HEK293 (cell line): ENCODE measurements around the gene SUPT3H.
A peak's percentile ranks its signal among the peaks of the same experiment; 100 is the strongest.

ENCODE experiments used
- CTCF ChIA-PET: fragments of 350-600 bp; formaldehyde crosslinking; extraction: SDS; loops from one replicate; lab custom pipeline; 2021; ENCODE audit warnings: antibody characterized with exemption; lab: Yijun Ruan, JAX
- POLR2A ChIA-PET: fragments of 300-600 bp; formaldehyde crosslinking; extraction: SDS; loops from one replicate; lab custom pipeline; 2020; ENCODE audit warnings: antibody characterized with exemption, inconsistent platforms; lab: Yijun Ruan, JAX
- H3K27ac ChIP-seq: fragments of 200-500 bp; sonication (Bioruptor generic); 2 replicates; pipeline ENCODE4 v1.5.1; 2014; ENCODE audit warnings: low read depth, low read length, control low read depth, inconsistent platforms; ENCODE audit errors: extremely low read depth
- H3K36me3 ChIP-seq, 2 experiments: fragments of 200-500 bp in 1 of 2; sonication (Bioruptor generic) in 1 of 2; 1 replicate in 1 of 2; 2 replicates in 1 of 2; pipeline ENCODE4 v1.5.1; 2014 to 2017; ENCODE audit warnings: inconsistent platforms in 2 of 2, low read length in 2 of 2; ENCODE audit not compliant: control insufficient read depth in 2 of 2, insufficient read depth in 1 of 2
- H3K4me1 ChIP-seq: fragments of 200-500 bp; sonication (Bioruptor generic); 2 replicates; pipeline ENCODE4 v1.5.1; 2014; ENCODE audit warnings: mild to moderate bottlenecking, low read length, inconsistent platforms; ENCODE audit not compliant: control insufficient read depth, insufficient read depth
- H3K4me3 ChIP-seq: 2 replicates; pipeline ENCODE4 v1.5.1; 2011; ENCODE audit warnings: low read depth, mild to moderate bottlenecking, control low read depth, low read length, moderate library complexity
- H3K9me3 ChIP-seq: fragments of 200-500 bp; sonication (Bioruptor generic); 2 replicates; pipeline ENCODE4 v1.5.1; 2014; ENCODE audit warnings: low read depth, low read length, inconsistent platforms; ENCODE audit not compliant: control insufficient read depth, insufficient read depth
- BCL11A ChIP-seq: fragments of 450-650 bp; formaldehyde crosslinking; IDR thresholded peaks from 2 replicates; pipeline ENCODE4 v1.5.1; 2016; ENCODE audit warnings: low read depth, missing biosample characterization, missing genetic modification characterization
- OSR2 ChIP-seq: fragments of 450-650 bp; formaldehyde crosslinking; IDR thresholded peaks from 2 replicates; pipeline ENCODE4 v1.5.1; 2016; ENCODE audit warnings: missing biosample characterization, missing genetic modification characterization
- OVOL3 ChIP-seq: fragments of 450-650 bp; formaldehyde crosslinking; IDR thresholded peaks from 2 replicates; pipeline ENCODE4 v1.5.1; 2016; ENCODE audit warnings: missing biosample characterization, missing genetic modification characterization
- SALL2 ChIP-seq: fragments of 450-650 bp; formaldehyde crosslinking; IDR thresholded peaks from 2 replicates; pipeline ENCODE4 v1.5.0; 2017; ENCODE audit warnings: missing biosample characterization, mild to moderate bottlenecking, missing genetic modification characterization, borderline replicate concordance
- SCRT2 ChIP-seq: fragments of 450-650 bp; formaldehyde crosslinking; IDR thresholded peaks from 2 replicates; pipeline ENCODE4 v1.5.1; 2016; ENCODE audit warnings: missing biosample characterization, missing genetic modification characterization
- ZBTB17 ChIP-seq: fragments of 450-650 bp; formaldehyde crosslinking; IDR thresholded peaks from 2 replicates; pipeline ENCODE4 v1.5.1; 2016; ENCODE audit warnings: missing biosample characterization, missing genetic modification characterization
- ZBTB8A ChIP-seq: fragments of 450-650 bp; formaldehyde crosslinking; IDR thresholded peaks from 2 replicates; pipeline ENCODE4 v1.5.1; 2016; ENCODE audit warnings: missing biosample characterization, missing genetic modification characterization
- ZEB2 ChIP-seq: fragments of 450-650 bp; formaldehyde crosslinking; IDR thresholded peaks from 2 replicates; pipeline ENCODE4 v1.5.1; 2016; ENCODE audit warnings: missing biosample characterization, missing genetic modification characterization
- ZIC2 ChIP-seq: fragments of 450-650 bp; formaldehyde crosslinking; IDR thresholded peaks from 2 replicates; pipeline ENCODE4 v1.5.1; 2016; ENCODE audit warnings: missing biosample characterization, missing genetic modification characterization
- ZNF335 ChIP-seq: fragments of 450-650 bp; formaldehyde crosslinking; conservative IDR thresholded peaks from 2 replicates; pipeline ENCODE4 v1.5.1; 2016; ENCODE audit warnings: missing biosample characterization, missing genetic modification characterization
- ZNF341 ChIP-seq: fragments of 450-650 bp; formaldehyde crosslinking; IDR thresholded peaks from 2 replicates; pipeline ENCODE4; 2016; ENCODE audit warnings: low read depth, missing biosample characterization, missing genetic modification characterization
- ZNF366 ChIP-seq: fragments of 450-650 bp; formaldehyde crosslinking; conservative IDR thresholded peaks from 2 replicates; pipeline ENCODE4 v1.5.1; 2016; ENCODE audit warnings: missing biosample characterization, missing genetic modification characterization
- ZNF394 ChIP-seq: fragments of 450-650 bp; formaldehyde crosslinking; IDR thresholded peaks from 2 replicates; pipeline ENCODE4 v1.5.1; 2016; ENCODE audit warnings: missing biosample characterization, missing genetic modification characterization, mild to moderate bottlenecking, moderate library complexity, borderline replicate concordance
- ZNF548 ChIP-seq: fragments of 450-650 bp; formaldehyde crosslinking; IDR thresholded peaks from 2 replicates; pipeline ENCODE4 v1.5.1; 2016; ENCODE audit warnings: missing biosample characterization, missing genetic modification characterization
- ZNF600 ChIP-seq: fragments of 450-650 bp; formaldehyde crosslinking; IDR thresholded peaks from 2 replicates; pipeline ENCODE4 v1.5.1; 2016; ENCODE audit warnings: missing biosample characterization, missing genetic modification characterization
- ZNF624 ChIP-seq: fragments of 450-650 bp; formaldehyde crosslinking; IDR thresholded peaks from 2 replicates; pipeline ENCODE4 v1.5.1; 2017; ENCODE audit warnings: missing biosample characterization, missing genetic modification characterization
- ZNF626 ChIP-seq: fragments of 450-650 bp; sonication (Bioruptor Pico); formaldehyde crosslinking; IDR thresholded peaks from 2 replicates; pipeline ENCODE4 v1.5.1; 2018; ENCODE audit warnings: missing biosample characterization, missing genetic modification characterization, inconsistent platforms
- ZSCAN16 ChIP-seq: fragments of 450-650 bp; formaldehyde crosslinking; IDR thresholded peaks from 2 replicates; pipeline ENCODE4 v1.5.1; 2016; ENCODE audit warnings: missing biosample characterization, missing genetic modification characterization
- ZXDB ChIP-seq: fragments of 450-650 bp; formaldehyde crosslinking; IDR thresholded peaks from 2 replicates; pipeline ENCODE4 v1.5.1; 2016; ENCODE audit warnings: missing biosample characterization, missing genetic modification characterization
- TF ChIP-seq, protein P1 (sequence below): fragments of 450-650 bp; formaldehyde crosslinking; IDR thresholded peaks from 2 replicates; pipeline ENCODE4 v1.5.1; 2016; ENCODE audit warnings: missing biosample characterization, missing genetic modification characterization, borderline replicate concordance
- TF ChIP-seq, protein P2 (sequence below): fragments of 450-650 bp; formaldehyde crosslinking; IDR thresholded peaks from 2 replicates; pipeline ENCODE4 v1.5.1; 2016; ENCODE audit warnings: missing biosample characterization, missing genetic modification characterization
- TF ChIP-seq, protein P3 (sequence below): fragments of 450-650 bp; formaldehyde crosslinking; IDR thresholded peaks from 2 replicates; pipeline ENCODE4 v1.5.1; 2016; ENCODE audit warnings: missing biosample characterization, missing genetic modification characterization
- TF ChIP-seq, protein P4 (sequence below): fragments of 450-650 bp; formaldehyde crosslinking; IDR thresholded peaks from 2 replicates; pipeline ENCODE4 v1.5.1; 2016; ENCODE audit warnings: missing biosample characterization, missing genetic modification characterization
- TF ChIP-seq, protein P5 (sequence below): fragments of 450-650 bp; formaldehyde crosslinking; IDR thresholded peaks from 2 replicates; pipeline ENCODE4 v1.5.1; 2016; ENCODE audit warnings: missing biosample characterization, missing genetic modification characterization

The SUPT3H gene

DNA sequence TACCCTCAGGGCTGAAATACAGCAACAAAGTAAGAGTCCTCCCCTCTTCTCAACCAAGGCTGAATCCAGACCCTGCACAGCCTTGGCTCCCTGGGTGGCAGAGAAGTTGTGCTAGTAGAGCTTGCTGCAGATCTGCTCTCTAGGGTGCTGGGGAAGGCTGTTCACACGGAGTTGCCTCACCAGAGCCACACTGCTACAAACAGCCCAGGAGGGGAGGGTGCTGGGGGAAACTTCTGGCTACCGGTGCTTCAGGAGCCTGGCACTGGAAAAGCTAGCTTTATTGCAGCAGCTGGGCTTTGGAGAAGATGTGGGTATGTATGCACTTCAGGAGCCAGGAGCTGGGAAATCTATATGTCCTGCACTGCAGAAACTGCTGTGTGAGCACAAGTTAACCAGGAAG is 37.6 kb upstream of the SUPT3H start:
- Histone ChIP-seq H3K36me3 (no peaks in the 10 kb centered on the region), H3K27ac (peak overlapping the region; percentile 8; the same call in 1 of the 2 replicates), H3K9me3 (no peaks in the 10 kb centered on the region), H3K4me1 (peaks cover 25% of the 10 kb centered on the region), H3K4me3 (no peak overlapping the region)
- ChIA-PET CTCF (interaction anchor here (0.5 to 1.4 kb wide), 2 partner anchors 42 to 760 kb away, joined by 3 to 4 read pairs; no protein-coding TSS in a partner anchor), POLR2A (no interaction called here)
- TF ChIP-seq ZNF335 (tag by site-specific recombination): no peak
- TF ChIP-seq BCL11A (tag by site-specific recombination): no peak
- TF ChIP-seq, protein P1, sequence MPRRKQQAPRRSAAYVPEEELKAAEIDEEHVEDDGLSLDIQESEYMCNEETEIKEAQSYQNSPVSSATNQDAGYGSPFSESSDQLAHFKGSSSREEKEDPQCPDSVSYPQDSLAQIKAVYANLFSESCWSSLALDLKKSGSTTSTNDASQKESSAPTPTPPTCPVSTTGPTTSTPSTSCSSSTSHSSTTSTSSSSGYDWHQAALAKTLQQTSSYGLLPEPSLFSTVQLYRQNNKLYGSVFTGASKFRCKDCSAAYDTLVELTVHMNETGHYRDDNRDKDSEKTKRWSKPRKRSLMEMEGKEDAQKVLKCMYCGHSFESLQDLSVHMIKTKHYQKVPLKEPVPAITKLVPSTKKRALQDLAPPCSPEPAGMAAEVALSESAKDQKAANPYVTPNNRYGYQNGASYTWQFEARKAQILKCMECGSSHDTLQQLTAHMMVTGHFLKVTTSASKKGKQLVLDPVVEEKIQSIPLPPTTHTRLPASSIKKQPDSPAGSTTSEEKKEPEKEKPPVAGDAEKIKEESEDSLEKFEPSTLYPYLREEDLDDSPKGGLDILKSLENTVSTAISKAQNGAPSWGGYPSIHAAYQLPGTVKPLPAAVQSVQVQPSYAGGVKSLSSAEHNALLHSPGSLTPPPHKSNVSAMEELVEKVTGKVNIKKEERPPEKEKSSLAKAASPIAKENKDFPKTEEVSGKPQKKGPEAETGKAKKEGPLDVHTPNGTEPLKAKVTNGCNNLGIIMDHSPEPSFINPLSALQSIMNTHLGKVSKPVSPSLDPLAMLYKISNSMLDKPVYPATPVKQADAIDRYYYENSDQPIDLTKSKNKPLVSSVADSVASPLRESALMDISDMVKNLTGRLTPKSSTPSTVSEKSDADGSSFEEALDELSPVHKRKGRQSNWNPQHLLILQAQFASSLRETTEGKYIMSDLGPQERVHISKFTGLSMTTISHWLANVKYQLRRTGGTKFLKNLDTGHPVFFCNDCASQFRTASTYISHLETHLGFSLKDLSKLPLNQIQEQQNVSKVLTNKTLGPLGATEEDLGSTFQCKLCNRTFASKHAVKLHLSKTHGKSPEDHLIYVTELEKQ (tag by site-specific recombination): no peak
- no peak for TF ChIP-seq ZNF624 (tag by site-specific recombination)
- peak; percentile 54 for TF ChIP-seq ZIC2 (tag by site-specific recombination)
- TF ChIP-seq ZBTB8A (tag by site-specific recombination): no peak
- TF ChIP-seq ZNF600 (tag by site-specific recombination): peak; percentile 84
- TF ChIP-seq ZBTB17 (tag by site-specific recombination): peak; percentile 44; the same call in 1 of the 2 replicates
- TF ChIP-seq ZNF366 (tag by site-specific recombination): no peak
- peak; percentile 86 for TF ChIP-seq OSR2 (tag by site-specific recombination)
- no peak for TF ChIP-seq SALL2 (tag by site-specific recombination)
- peak; percentile 78 for TF ChIP-seq ZNF341

DNA sequence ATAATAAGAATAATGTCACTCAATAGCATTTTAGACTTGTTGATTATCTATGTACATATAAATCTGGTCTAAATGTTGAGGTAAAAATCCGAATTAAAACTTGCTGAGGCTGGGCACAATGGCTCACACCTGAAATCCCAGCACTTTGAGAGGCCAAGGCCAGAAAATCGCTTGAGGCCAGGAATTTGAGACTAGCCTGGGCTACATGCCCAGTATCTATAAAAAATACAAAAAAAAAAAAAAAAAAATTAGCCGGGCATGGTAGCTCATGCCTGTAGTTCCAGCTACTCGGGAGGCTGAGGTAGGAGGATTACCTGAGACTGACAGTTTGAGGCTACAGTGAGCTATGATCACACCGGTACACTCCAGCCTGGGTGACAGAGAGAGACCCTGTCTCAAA is 34.2 kb upstream of the SUPT3H start:
- Histone ChIP-seq H3K9me3 (no peaks in the 10 kb centered on the region), H3K36me3 (no peaks in the 10 kb centered on the region), H3K4me3 (no peak overlapping the region), H3K27ac (no peak overlapping the region), H3K4me1 (peaks cover 22% of the 10 kb centered on the region)
- TF ChIP-seq, protein P2, sequence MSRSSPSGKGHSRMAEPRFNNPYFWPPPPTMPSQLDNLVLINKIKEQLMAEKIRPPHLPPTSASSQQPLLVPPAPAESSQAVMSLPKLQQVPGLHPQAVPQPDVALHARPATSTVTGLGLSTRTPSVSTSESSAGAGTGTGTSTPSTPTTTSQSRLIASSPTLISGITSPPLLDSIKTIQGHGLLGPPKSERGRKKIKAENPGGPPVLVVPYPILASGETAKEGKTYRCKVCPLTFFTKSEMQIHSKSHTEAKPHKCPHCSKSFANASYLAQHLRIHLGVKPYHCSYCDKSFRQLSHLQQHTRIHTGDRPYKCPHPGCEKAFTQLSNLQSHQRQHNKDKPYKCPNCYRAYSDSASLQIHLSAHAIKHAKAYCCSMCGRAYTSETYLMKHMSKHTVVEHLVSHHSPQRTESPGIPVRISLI: peak; percentile 85
- TF ChIP-seq ZNF548 (tag by site-specific recombination): peak; percentile 44; the same call in 1 of the 2 replicates
- TF ChIP-seq SCRT2 (tag by site-specific recombination): peak; percentile 44; the same call in 1 of the 2 replicates
- 0 out of 2 replicates have a peak, but pooled peaks have one; percentile 26 for TF ChIP-seq ZBTB8A (tag by site-specific recombination)
- no peak for TF ChIP-seq ZSCAN16 (tag by site-specific recombination)
- no peak for TF ChIP-seq ZNF626 (tag by site-specific recombination)
- TF ChIP-seq OSR2 (tag by site-specific recombination): peak; percentile 63; the same call in 1 of the 2 replicates
- TF ChIP-seq ZEB2 (tag by site-specific recombination): 0 out of 2 replicates have a peak, but pooled peaks have one; percentile 15
- TF ChIP-seq, protein P3, sequence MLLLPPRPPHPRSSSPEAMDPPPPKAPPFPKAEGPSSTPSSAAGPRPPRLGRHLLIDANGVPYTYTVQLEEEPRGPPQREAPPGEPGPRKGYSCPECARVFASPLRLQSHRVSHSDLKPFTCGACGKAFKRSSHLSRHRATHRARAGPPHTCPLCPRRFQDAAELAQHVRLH (tag by site-specific recombination): peak; percentile 81
- peak; percentile 26; the same call in 1 of the 2 replicates for TF ChIP-seq ZNF394 (tag by site-specific recombination)
- 0 out of 2 replicates have a peak, but pooled peaks have one; percentile 34 for TF ChIP-seq ZXDB (tag by site-specific recombination)
- TF ChIP-seq, protein P4, sequence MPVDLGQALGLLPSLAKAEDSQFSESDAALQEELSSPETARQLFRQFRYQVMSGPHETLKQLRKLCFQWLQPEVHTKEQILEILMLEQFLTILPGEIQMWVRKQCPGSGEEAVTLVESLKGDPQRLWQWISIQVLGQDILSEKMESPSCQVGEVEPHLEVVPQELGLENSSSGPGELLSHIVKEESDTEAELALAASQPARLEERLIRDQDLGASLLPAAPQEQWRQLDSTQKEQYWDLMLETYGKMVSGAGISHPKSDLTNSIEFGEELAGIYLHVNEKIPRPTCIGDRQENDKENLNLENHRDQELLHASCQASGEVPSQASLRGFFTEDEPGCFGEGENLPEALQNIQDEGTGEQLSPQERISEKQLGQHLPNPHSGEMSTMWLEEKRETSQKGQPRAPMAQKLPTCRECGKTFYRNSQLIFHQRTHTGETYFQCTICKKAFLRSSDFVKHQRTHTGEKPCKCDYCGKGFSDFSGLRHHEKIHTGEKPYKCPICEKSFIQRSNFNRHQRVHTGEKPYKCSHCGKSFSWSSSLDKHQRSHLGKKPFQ (tag by site-specific recombination): peak; percentile 73
- TF ChIP-seq OVOL3 (tag by site-specific recombination): no peak
- TF ChIP-seq, protein P5, sequence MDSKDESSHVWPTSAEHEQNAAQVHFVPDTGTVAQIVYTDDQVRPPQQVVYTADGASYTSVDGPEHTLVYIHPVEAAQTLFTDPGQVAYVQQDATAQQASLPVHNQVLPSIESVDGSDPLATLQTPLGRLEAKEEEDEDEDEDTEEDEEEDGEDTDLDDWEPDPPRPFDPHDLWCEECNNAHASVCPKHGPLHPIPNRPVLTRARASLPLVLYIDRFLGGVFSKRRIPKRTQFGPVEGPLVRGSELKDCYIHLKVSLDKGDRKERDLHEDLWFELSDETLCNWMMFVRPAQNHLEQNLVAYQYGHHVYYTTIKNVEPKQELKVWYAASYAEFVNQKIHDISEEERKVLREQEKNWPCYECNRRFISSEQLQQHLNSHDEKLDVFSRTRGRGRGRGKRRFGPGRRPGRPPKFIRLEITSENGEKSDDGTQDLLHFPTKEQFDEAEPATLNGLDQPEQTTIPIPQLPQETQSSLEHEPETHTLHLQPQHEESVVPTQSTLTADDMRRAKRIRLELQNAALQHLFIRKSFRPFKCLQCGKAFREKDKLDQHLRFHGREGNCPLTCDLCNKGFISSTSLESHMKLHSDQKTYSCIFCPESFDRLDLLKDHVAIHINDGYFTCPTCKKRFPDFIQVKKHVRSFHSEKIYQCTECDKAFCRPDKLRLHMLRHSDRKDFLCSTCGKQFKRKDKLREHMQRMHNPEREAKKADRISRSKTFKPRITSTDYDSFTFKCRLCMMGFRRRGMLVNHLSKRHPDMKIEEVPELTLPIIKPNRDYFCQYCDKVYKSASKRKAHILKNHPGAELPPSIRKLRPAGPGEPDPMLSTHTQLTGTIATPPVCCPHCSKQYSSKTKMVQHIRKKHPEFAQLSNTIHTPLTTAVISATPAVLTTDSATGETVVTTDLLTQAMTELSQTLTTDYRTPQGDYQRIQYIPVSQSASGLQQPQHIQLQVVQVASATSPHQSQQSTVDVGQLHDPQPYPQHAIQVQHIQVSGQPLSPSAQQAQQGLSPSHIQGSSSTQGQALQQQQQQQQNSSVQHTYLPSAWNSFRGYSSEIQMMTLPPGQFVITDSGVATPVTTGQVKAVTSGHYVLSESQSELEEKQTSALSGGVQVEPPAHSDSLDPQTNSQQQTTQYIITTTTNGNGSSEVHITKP: peak; percentile 51
- POLR2A ChIA-PET: no interaction called here
- CTCF ChIA-PET: interaction anchor here (0.6 to 0.8 kb wide), 4 partner anchors 9 to 330 kb away, joined by 3 to 4 read pairs (median 3); partner anchors contain the start of gene SUPT3H
